HepG2 (cell line): Measurements from ENCODE around the gene IL9R. TPM values are rescaled to one million over a fixed set of nuclear protein-coding genes. Genes with fewer than 3 reads are reported as not detected.
"Not testable (repeated sequence)": the region's sequence is repeated elsewhere in the genome, so short reads cannot be mapped to it uniquely, and the experiment has no call there.

Experiments used
- ATAC-seq: fragments of 200-7000 bp; cut with Tn5 transposase; 3 replicates; pipeline ENCODE4 v1.9.1; 2020; ENCODE audit warnings: mild to moderate bottlenecking, moderate library complexity
- BruUV-seq: library from RNA; stranded (reverse); fragments of 400-500 nt; replicated peaks from 2 replicates; lab custom pipeline; 2021; lab: Mats Ljungman, UMichigan
- CTCF ChIA-PET: fragments of 300-600 bp; formaldehyde crosslinking; extraction: SDS; loops from one replicate; lab custom pipeline; 2021; ENCODE audit warnings: low total read pairs, inconsistent platforms, low intra/inter-chr PET ratio; lab: Yijun Ruan, JAX
- POLR2A ChIA-PET: fragments of 350-600 bp; sonication (Branson Sonifier 250); formaldehyde crosslinking; loops from one replicate; lab custom pipeline; 2020; ENCODE audit warnings: antibody characterized with exemption, inconsistent platforms; lab: Yijun Ruan, JAX
- DNase-seq: peaks from one replicate; pipeline ENCODE4 v3.0.0-alpha.2; 2015; ENCODE audit warnings: low spot score
- FAIRE-seq: peaks from 3 replicates; lab custom pipeline; 2011; peaks lifted over from hg19 to GRCh38; lab: Jason Lieb, UNC
- H2AFZ ChIP-seq: one replicate; pipeline ENCODE4 v1.6.1; 2011; ENCODE audit warnings: low read length, inconsistent platforms
- H3K27ac ChIP-seq: fragments of 300-600 bp; 3 replicates; pipeline ENCODE4 v1.8.0; 2011; ENCODE audit warnings: mixed run types, mild to moderate bottlenecking, mixed read lengths, low read length, inconsistent platforms; ENCODE audit not compliant: insufficient read depth; ENCODE audit errors: extremely low read length
- H3K27me3 ChIP-seq, 2 experiments: fragments of 200-600 bp in 1 of 2; 2 replicates in 1 of 2; 3 replicates in 1 of 2; pipeline versions ENCODE4 v1.6.0 to v1.8.0; 2011; ENCODE audit warnings: low read length in 2 of 2, mild to moderate bottlenecking in 2 of 2, moderate library complexity in 2 of 2, inconsistent platforms in 1 of 2; ENCODE audit not compliant: insufficient read depth in 2 of 2, control insufficient read depth in 1 of 2
- H3K36me3 ChIP-seq, 2 experiments: fragments of 200-600 bp in 1 of 2; replicated peaks in 1 of 2; 2 replicates in 1 of 2; 3 replicates in 1 of 2; pipeline versions ENCODE4 v1.5.1 to v1.8.0; 2011; ENCODE audit warnings: low read length in 2 of 2, inconsistent platforms in 1 of 2; ENCODE audit not compliant: insufficient read depth in 2 of 2, control insufficient read depth in 1 of 2
- H3K4me1 ChIP-seq: 2 replicates; pipeline ENCODE4 v1.5.1; 2012; ENCODE audit warnings: low read length, inconsistent platforms; ENCODE audit not compliant: insufficient read depth
- H3K4me2 ChIP-seq: 2 replicates; pipeline ENCODE4 v1.6.0; 2011; ENCODE audit warnings: low read depth, low read length, inconsistent platforms
- H3K4me3 ChIP-seq, 3 experiments: fragments of 200-600 bp in 1 of 3; sonication (generic), shearing (Covaris generic) in 1 of 3; replicated peaks in 1 of 3; 2 replicates each; pipeline ENCODE4 v1.5.1; 2011 to 2016; ENCODE audit warnings: low read length in 3 of 3, inconsistent platforms in 2 of 3, low read depth in 2 of 3, mild to moderate bottlenecking in 2 of 3, control low read depth in 1 of 3, mixed read lengths in 1 of 3; ENCODE audit not compliant: insufficient read depth in 1 of 3
- H3K79me2 ChIP-seq: one replicate; pipeline ENCODE4 v1.6.1; 2011; ENCODE audit warnings: low read length, inconsistent platforms; ENCODE audit not compliant: insufficient read depth
- H3K9ac ChIP-seq: 2 replicates; pipeline ENCODE4 v1.6.0; 2011; ENCODE audit warnings: mild to moderate bottlenecking, low read depth, low read length, inconsistent platforms; ENCODE audit not compliant: insufficient read depth
- H3K9me3 ChIP-seq: 2 replicates; pipeline ENCODE4 v1.5.1; 2012; ENCODE audit warnings: mild to moderate bottlenecking, low read length
- H4K20me1 ChIP-seq: 2 replicates; pipeline ENCODE4 v1.6.0; 2011; ENCODE audit warnings: inconsistent platforms, mild to moderate bottlenecking, low read length, moderate library complexity; ENCODE audit not compliant: insufficient read depth
- TERF1 ChIP-seq: sonication (generic); formaldehyde crosslinking; IDR thresholded peaks from 2 replicates; pipeline ENCODE4 v1.8.0; 2022; ENCODE audit warnings: mild to moderate bottlenecking, missing genetic modification reagents, moderate library complexity
- in situ Hi-C: cut with HindIII; loops from 2 replicates; pipeline ENCODE4 v1.10.0; 2017; ENCODE audit warnings: low pct_unique_long_range_greater_than_20kb; ENCODE audit not compliant: extremely low pct_ligation_motif_present
- intact Hi-C: fragments of 100-400 bp; cut with micrococcal nuclease; formaldehyde crosslinking; loops from one replicate; pipeline ENCODE4 v1.10.0; 2022; ENCODE audit not compliant: unreplicated experiment
- polyA plus RNA-seq, 8 experiments: library from polyadenylated mRNA; depleted of rRNA in 3 of 8; stranded (reverse) in 7 of 8; unstranded in 1 of 8; fragments of >200 nt; fragmentation: Illumina TruSeq in 4 of 8; extraction: Trizol in 4 of 8; gene quantifications; 2 replicates each; pipeline versions ENCODE4 v1.2.1 to v1.2.3, GENCODE V29; 2011 to 2016; ENCODE audit warnings: low read depth in 4 of 8, missing spikeins in 1 of 8, mixed read lengths in 1 of 8; ENCODE audit not compliant: insufficient read depth in 1 of 8
- total RNA-seq, 5 experiments: library from RNA; depleted of rRNA; stranded (reverse); fragments of >200 nt; fragmentation: Illumina TruSeq; extraction: Trizol; gene quantifications; 2 replicates each; pipeline ENCODE4 v1.2.3, GENCODE V29; 2016; ENCODE audit warnings: low read depth in 1 of 5

IL9R gene
- total and polyA plus RNA-seq, 2 of the 13 experiments (the other 11 are each of a cell fraction or from before 2014, with no cell fraction given), result not detected

- H4K20me1 ChIP-seq, intact Hi-C loops, H3K79me2 ChIP-seq, H3K9me3 ChIP-seq, H3K36me3 ChIP-seq, in situ Hi-C loops, BruUV-seq, H3K9ac ChIP-seq, ATAC-seq, H3K4me2 ChIP-seq: not testable (repeated sequence)
- TF ChIP-seq TERF1 (CRISPR knock-in tag), result peak; percentile 97
- TF ChIP-seq, all 625 proteins: peak for 1; not testable (repeated sequence) for 624
- FAIRE-seq, CTCF ChIA-PET, DNase-seq, H3K4me3 ChIP-seq, H3K4me1 ChIP-seq, H2AFZ ChIP-seq, POLR2A ChIA-PET, H3K27ac ChIP-seq, H3K27me3 ChIP-seq: not testable (repeated sequence)
Observed at GRCh38 chrX:156030474-156030873, 33.0 kb downstream of the IL9R start.

Other genes starting within 250 kb of the IL9R start
- 20.7 and 34.7 TPM in 2 replicates for gene VAMP7, start 116.4 kb upstream of the IL9R start, total RNA-seq (2016; rRNA removed; fragmentation: Illumina TruSeq; extraction: Trizol)
- 9.5 and 13.4 TPM in 2 replicates for gene VAMP7, start 116.4 kb upstream of the IL9R start, polyA plus RNA-seq (2011; rRNA removed)